HepG2 (cell line): ENCODE measurements around the gene GPR107. TPM values are rescaled to one million over a fixed set of nuclear protein-coding genes. Genes with fewer than 3 reads are reported as not detected.

Experiments
- ATAC-seq: fragments of 200-7000 bp; cut with Tn5 transposase; 3 replicates; pipeline ENCODE4 v1.9.1; 2020; ENCODE audit warnings: mild to moderate bottlenecking, moderate library complexity
- BruUV-seq: library from RNA; stranded (reverse); fragments of 400-500 nt; replicated peaks from 2 replicates; lab custom pipeline; 2021; lab: Mats Ljungman, UMichigan
- CTCF ChIA-PET: fragments of 300-600 bp; formaldehyde crosslinking; extraction: SDS; loops from one replicate; lab custom pipeline; 2021; ENCODE audit warnings: low total read pairs, inconsistent platforms, low intra/inter-chr PET ratio; lab: Yijun Ruan, JAX
- POLR2A ChIA-PET: fragments of 350-600 bp; sonication (Branson Sonifier 250); formaldehyde crosslinking; loops from one replicate; lab custom pipeline; 2020; ENCODE audit warnings: antibody characterized with exemption, inconsistent platforms; lab: Yijun Ruan, JAX
- DNase-seq: peaks from one replicate; pipeline ENCODE4 v3.0.0-alpha.2; 2015; ENCODE audit warnings: low spot score
- FAIRE-seq: peaks from 3 replicates; lab custom pipeline; 2011; peaks lifted over from hg19 to GRCh38; lab: Jason Lieb, UNC
- H2AFZ ChIP-seq: one replicate; pipeline ENCODE4 v1.6.1; 2011; ENCODE audit warnings: low read length, inconsistent platforms
- H3K27ac ChIP-seq: fragments of 300-600 bp; 3 replicates; pipeline ENCODE4 v1.8.0; 2011; ENCODE audit warnings: mixed run types, mild to moderate bottlenecking, mixed read lengths, low read length, inconsistent platforms; ENCODE audit not compliant: insufficient read depth; ENCODE audit errors: extremely low read length
- H3K27me3 ChIP-seq, 2 experiments: fragments of 200-600 bp in 1 of 2; 2 replicates in 1 of 2; 3 replicates in 1 of 2; pipeline versions ENCODE4 v1.6.0 to v1.8.0; 2011; ENCODE audit warnings: low read length in 2 of 2, mild to moderate bottlenecking in 2 of 2, moderate library complexity in 2 of 2, inconsistent platforms in 1 of 2; ENCODE audit not compliant: insufficient read depth in 2 of 2, control insufficient read depth in 1 of 2
- H3K36me3 ChIP-seq, 2 experiments: fragments of 200-600 bp in 1 of 2; replicated peaks in 1 of 2; 2 replicates in 1 of 2; 3 replicates in 1 of 2; pipeline versions ENCODE4 v1.5.1 to v1.8.0; 2011; ENCODE audit warnings: low read length in 2 of 2, inconsistent platforms in 1 of 2; ENCODE audit not compliant: insufficient read depth in 2 of 2, control insufficient read depth in 1 of 2
- H3K4me1 ChIP-seq: 2 replicates; pipeline ENCODE4 v1.5.1; 2012; ENCODE audit warnings: low read length, inconsistent platforms; ENCODE audit not compliant: insufficient read depth
- H3K4me2 ChIP-seq: 2 replicates; pipeline ENCODE4 v1.6.0; 2011; ENCODE audit warnings: low read depth, low read length, inconsistent platforms
- H3K4me3 ChIP-seq, 3 experiments: fragments of 200-600 bp in 1 of 3; sonication (generic), shearing (Covaris generic) in 1 of 3; replicated peaks in 1 of 3; 2 replicates each; pipeline ENCODE4 v1.5.1; 2011 to 2016; ENCODE audit warnings: low read length in 3 of 3, inconsistent platforms in 2 of 3, low read depth in 2 of 3, mild to moderate bottlenecking in 2 of 3, control low read depth in 1 of 3, mixed read lengths in 1 of 3; ENCODE audit not compliant: insufficient read depth in 1 of 3
- H3K79me2 ChIP-seq: one replicate; pipeline ENCODE4 v1.6.1; 2011; ENCODE audit warnings: low read length, inconsistent platforms; ENCODE audit not compliant: insufficient read depth
- H3K9ac ChIP-seq: 2 replicates; pipeline ENCODE4 v1.6.0; 2011; ENCODE audit warnings: mild to moderate bottlenecking, low read depth, low read length, inconsistent platforms; ENCODE audit not compliant: insufficient read depth
- H3K9me3 ChIP-seq: 2 replicates; pipeline ENCODE4 v1.5.1; 2012; ENCODE audit warnings: mild to moderate bottlenecking, low read length
- H4K20me1 ChIP-seq: 2 replicates; pipeline ENCODE4 v1.6.0; 2011; ENCODE audit warnings: inconsistent platforms, mild to moderate bottlenecking, low read length, moderate library complexity; ENCODE audit not compliant: insufficient read depth
- MYC ChIP-seq: sonication (generic); formaldehyde crosslinking; IDR thresholded peaks from 2 replicates; pipeline ENCODE4 v1.9.0; 2021; ENCODE audit warnings: missing genetic modification reagents, borderline replicate concordance
- NR1H2 ChIP-seq: sonication (generic); formaldehyde crosslinking; IDR thresholded peaks from 2 replicates; pipeline ENCODE4 v1.8.1; 2022; ENCODE audit warnings: low read depth, missing genetic modification reagents, borderline replicate concordance
- PHB2 ChIP-seq: fragments of 450-650 bp; IDR thresholded peaks from 2 replicates; pipeline ENCODE4 v1.6.1; 2018; ENCODE audit not compliant: partially characterized antibody
- RARA ChIP-seq: IDR thresholded peaks from 2 replicates; pipeline ENCODE4 v1.6.1; 2016; ENCODE audit warnings: missing genetic modification reagents, missing compliant biosample characterization
- REL ChIP-seq: sonication (generic); formaldehyde crosslinking; conservative IDR thresholded peaks from 2 replicates; pipeline ENCODE4 v1.8.0; 2022; ENCODE audit warnings: mild to moderate bottlenecking, missing genetic modification reagents, moderate library complexity
- RXRB ChIP-seq: IDR thresholded peaks from 2 replicates; pipeline ENCODE4 v1.6.1; 2016; ENCODE audit warnings: borderline replicate concordance, missing genetic modification reagents, missing compliant biosample characterization
- ZFP62 ChIP-seq: sonication (generic); formaldehyde crosslinking; IDR thresholded peaks from 2 replicates; pipeline ENCODE4 v1.4.0; 2020; ENCODE audit warnings: missing genetic modification reagents
- ZNF281 ChIP-seq: sonication (generic); formaldehyde crosslinking; IDR thresholded peaks from 2 replicates; pipeline ENCODE4 v1.4.0; 2020; ENCODE audit warnings: missing genetic modification reagents, borderline replicate concordance
- ZNF30 ChIP-seq: sonication (generic); formaldehyde crosslinking; IDR thresholded peaks from 2 replicates; pipeline ENCODE4 v1.5.0; 2020; ENCODE audit warnings: mild to moderate bottlenecking, missing genetic modification reagents
- ZNF430 ChIP-seq: sonication (generic); formaldehyde crosslinking; IDR thresholded peaks from 2 replicates; pipeline ENCODE4 v1.9.0; 2021; ENCODE audit warnings: mild to moderate bottlenecking, missing genetic modification reagents
- ZNF569 ChIP-seq: sonication (generic); formaldehyde crosslinking; IDR thresholded peaks from 2 replicates; pipeline ENCODE4 v1.5.0; 2020; ENCODE audit warnings: mild to moderate bottlenecking, missing genetic modification reagents, moderate library complexity, borderline replicate concordance
- ZNF577 ChIP-seq: sonication (generic); formaldehyde crosslinking; IDR thresholded peaks from 2 replicates; pipeline ENCODE4 v1.4.0; 2020; ENCODE audit warnings: mild to moderate bottlenecking, low read depth, missing genetic modification reagents, borderline replicate concordance
- ZNF644 ChIP-seq: IDR thresholded peaks from 2 replicates; pipeline ENCODE4 v1.6.1; 2016; ENCODE audit warnings: low read depth
- ZNF775 ChIP-seq: sonication (generic); formaldehyde crosslinking; IDR thresholded peaks from 2 replicates; pipeline ENCODE4 v1.4.0; 2020; ENCODE audit warnings: missing genetic modification reagents, mild to moderate bottlenecking, moderate library complexity, borderline replicate concordance
- ZNF878 ChIP-seq: sonication (generic); formaldehyde crosslinking; IDR thresholded peaks from 2 replicates; pipeline ENCODE4 v1.8.1; 2023; ENCODE audit warnings: mild to moderate bottlenecking, missing genetic modification reagents, moderate library complexity
- WGBS: methylation state at CpG from one replicate; pipeline ENCODE4 v1.1.6; 2017; ENCODE audit warnings: low lambda C conversion rate; 5-methylcytosine and 5-hydroxymethylcytosine counted together
- in situ Hi-C: cut with HindIII; loops from 2 replicates; pipeline ENCODE4 v1.10.0; 2017; ENCODE audit warnings: low pct_unique_long_range_greater_than_20kb; ENCODE audit not compliant: extremely low pct_ligation_motif_present
- intact Hi-C: fragments of 100-400 bp; cut with micrococcal nuclease; formaldehyde crosslinking; loops from one replicate; pipeline ENCODE4 v1.10.0; 2022; ENCODE audit not compliant: unreplicated experiment
- polyA plus RNA-seq, 8 experiments: library from polyadenylated mRNA; depleted of rRNA in 3 of 8; stranded (reverse) in 7 of 8; unstranded in 1 of 8; fragments of >200 nt; fragmentation: Illumina TruSeq in 4 of 8; extraction: Trizol in 4 of 8; gene quantifications; 2 replicates each; pipeline versions ENCODE4 v1.2.1 to v1.2.3, GENCODE V29; 2011 to 2016; ENCODE audit warnings: low read depth in 4 of 8, missing spikeins in 1 of 8, mixed read lengths in 1 of 8; ENCODE audit not compliant: insufficient read depth in 1 of 8
- total RNA-seq, 5 experiments: library from RNA; depleted of rRNA; stranded (reverse); fragments of >200 nt; fragmentation: Illumina TruSeq; extraction: Trizol; gene quantifications; 2 replicates each; pipeline ENCODE4 v1.2.3, GENCODE V29; 2016; ENCODE audit warnings: low read depth in 1 of 5
- TF ChIP-seq, protein P1 (sequence below): sonication (generic); formaldehyde crosslinking; IDR thresholded peaks from 2 replicates; pipeline ENCODE4 v1.4.0; 2020; ENCODE audit warnings: mild to moderate bottlenecking, missing genetic modification reagents

The GPR107 gene
- total and polyA plus RNA-seq, 2 of the 13 experiments (the other 11 are each of a cell fraction or from before 2014, with no cell fraction given), result 22.5 to 24.4 TPM

GRCh38 chr9:130128251-130128650 lies 74.5 kb downstream of the GPR107 start:
- ChIA-PET POLR2A (no interaction called here), CTCF (no interaction called here)
- BruUV-seq, result no TSS peak
- Histone ChIP-seq H3K4me1 (no peaks in the 10 kb centered on the region), H2AFZ (no peak overlapping the region), H3K27me3 (no peaks in the 10 kb centered on the region), H3K79me2 (no peaks in the 10 kb centered on the region), H3K4me3 (no peak overlapping the region), H3K9ac (no peak overlapping the region), H3K27ac (no peak overlapping the region), H3K4me2 (no peak overlapping the region), H3K9me3 (no peaks in the 10 kb centered on the region), H3K36me3 (peaks cover 10 to 26% of the 10 kb centered on the region in 2 experiments; a peak in 4 of 5 replicates), H4K20me1 (no peaks in the 10 kb centered on the region)
- FAIRE-seq, result no peak
- TF ChIP-seq, protein P1, sequence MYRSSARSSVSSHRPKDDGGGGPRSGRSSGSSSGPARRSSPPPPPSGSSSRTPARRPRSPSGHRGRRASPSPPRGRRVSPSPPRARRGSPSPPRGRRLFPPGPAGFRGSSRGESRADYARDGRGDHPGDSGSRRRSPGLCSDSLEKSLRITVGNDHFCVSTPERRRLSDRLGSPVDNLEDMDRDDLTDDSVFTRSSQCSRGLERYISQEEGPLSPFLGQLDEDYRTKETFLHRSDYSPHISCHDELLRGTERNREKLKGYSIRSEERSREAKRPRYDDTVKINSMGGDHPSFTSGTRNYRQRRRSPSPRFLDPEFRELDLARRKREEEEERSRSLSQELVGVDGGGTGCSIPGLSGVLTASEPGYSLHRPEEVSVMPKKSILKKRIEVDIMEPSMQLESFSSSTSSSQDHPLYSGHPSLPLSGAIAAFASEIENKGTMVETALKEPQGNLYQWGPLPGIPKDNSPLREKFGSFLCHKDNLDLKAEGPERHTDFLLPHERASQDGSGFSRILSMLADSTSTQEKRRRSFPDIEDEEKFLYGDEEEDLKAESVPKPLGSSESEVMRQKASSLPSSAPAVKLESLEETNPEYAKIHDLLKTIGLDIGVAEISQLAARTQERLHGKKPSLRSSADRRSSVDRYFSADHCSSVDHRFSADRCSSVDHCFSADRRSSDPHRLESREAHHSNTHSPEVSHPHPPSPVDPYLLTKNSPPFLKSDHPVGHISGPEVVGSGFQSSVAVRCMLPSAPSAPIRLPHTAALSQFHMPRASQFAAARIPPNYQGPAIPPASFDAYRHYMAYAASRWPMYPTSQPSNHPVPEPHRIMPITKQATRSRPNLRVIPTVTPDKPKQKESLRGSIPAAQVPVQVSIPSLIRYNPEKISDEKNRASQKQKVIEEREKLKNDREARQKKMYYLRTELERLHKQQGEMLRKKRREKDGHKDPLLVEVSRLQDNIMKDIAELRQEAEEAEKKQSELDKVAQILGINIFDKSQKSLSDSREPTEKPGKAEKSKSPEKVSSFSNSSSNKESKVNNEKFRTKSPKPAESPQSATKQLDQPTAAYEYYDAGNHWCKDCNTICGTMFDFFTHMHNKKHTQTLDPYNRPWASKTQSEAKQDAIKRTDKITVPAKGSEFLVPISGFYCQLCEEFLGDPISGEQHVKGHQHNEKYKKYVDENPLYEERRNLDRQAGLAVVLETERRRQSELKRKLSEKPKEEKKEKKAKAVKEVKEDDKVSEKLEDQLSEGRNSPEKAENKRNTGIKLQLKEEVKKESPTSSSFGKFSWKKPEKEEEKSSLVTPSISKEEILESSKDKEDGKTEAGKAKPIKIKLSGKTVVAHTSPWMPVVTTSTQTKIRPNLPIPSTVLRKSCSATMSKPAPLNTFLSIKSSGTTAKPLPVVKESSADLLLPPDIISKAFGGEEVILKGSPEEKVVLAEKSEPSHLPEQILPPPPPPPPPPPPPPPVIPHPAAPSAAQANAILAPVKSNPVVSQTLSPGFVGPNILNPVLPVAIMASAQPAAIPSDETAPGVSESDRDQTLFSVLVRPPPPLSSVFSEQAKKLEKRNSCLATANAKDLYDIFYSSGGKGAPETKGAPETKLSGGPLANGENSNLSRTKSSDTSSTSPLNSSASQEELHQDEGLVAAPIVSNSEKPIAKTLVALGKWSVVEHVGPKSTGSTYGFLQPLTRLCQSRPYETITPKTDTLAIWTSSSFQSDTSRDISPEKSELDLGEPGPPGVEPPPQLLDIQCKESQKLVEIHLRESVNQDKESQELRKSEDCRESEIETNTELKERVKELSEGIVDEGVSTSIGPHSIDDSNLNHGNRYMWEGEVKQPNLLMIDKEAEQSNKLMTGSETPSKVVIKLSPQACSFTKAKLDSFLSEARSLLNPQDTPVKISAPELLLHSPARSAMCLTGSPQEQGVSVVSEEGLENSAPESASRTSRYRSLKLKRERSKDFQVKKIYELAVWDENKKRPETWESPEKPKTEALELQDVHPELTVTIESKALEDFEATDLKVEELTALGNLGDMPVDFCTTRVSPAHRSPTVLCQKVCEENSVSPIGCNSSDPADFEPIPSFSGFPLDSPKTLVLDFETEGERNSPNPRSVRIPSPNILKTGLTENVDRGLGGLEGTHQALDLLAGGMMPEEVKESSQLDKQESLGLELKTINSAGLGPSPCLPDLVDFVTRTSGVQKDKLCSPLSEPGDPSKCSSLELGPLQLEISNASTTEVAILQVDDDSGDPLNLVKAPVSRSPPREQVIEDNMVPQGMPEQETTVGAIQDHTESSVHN (CRISPR knock-in tag), result no peak
- TF ChIP-seq ZNF577 (CRISPR knock-in tag) (no peak), RARA (CRISPR knock-in tag) (no peak), ZFP62 (CRISPR knock-in tag) (no peak), REL (no peak), ZNF569 (CRISPR knock-in tag) (no peak), ZNF30 (CRISPR knock-in tag) (no peak), NR1H2 (CRISPR knock-in tag) (no peak), ZNF430 (CRISPR knock-in tag) (no peak), ZNF644 (CRISPR knock-in tag) (no peak), RXRB (CRISPR knock-in tag) (no peak), ZNF775 (no peak), MYC (CRISPR knock-in tag) (no peak), PHB2 (no peak), ZNF878 (CRISPR knock-in tag) (no peak), ZNF281 (CRISPR knock-in tag) (no peak)
- in situ Hi-C loops (no loop called here), intact Hi-C loops (no loop called here)
- no peak for DNase-seq
- ATAC-seq, result no peak
- 98% methylated on average over 6 of the region's 6 CpGs for WGBS
